NCI-H774 (cell line): ENCODE data around the gene C4orf33.

ENCODE experiments used
- DNase-seq: peaks from one replicate; lab custom pipeline; 2025; lab: John Stamatoyannopoulos, UW

The C4orf33 gene

GRCh38 chr4:129129143-129129542 is 33.2 kb downstream of the C4orf33 start:
- DNase-seq: no peak

- DNase-seq: no peak
These were observed 35.4 kb downstream of the C4orf33 start for GRCh38 chr4:129131343-129131742.

GRCh38 chr4:129136433-129136832 is 40.5 kb downstream of the C4orf33 start:
- DNase-seq: no peak

- DNase-seq: peak; percentile 20
These were observed 43.0 kb downstream of the C4orf33 start for GRCh38 chr4:129138810-129139496.

GRCh38 chr4:129140521-129140920 is 44.6 kb downstream of the C4orf33 start:
- no peak for DNase-seq

GRCh38 chr4:129143359-129143758 is 47.4 kb downstream of the C4orf33 start:
- DNase-seq: no peak

- DNase-seq: no peak
These were observed 48.8 kb downstream of the C4orf33 start for GRCh38 chr4:129144755-129145206.

- no peak for DNase-seq
These were observed 49.3 kb downstream of the C4orf33 start for GRCh38 chr4:129145222-129145730.

GRCh38 chr4:129146639-129147038 is 50.7 kb downstream of the C4orf33 start:
- DNase-seq: no peak

GRCh38 chr4:129148892-129149291 is 52.9 kb downstream of the C4orf33 start:
- DNase-seq: no peak

GRCh38 chr4:129149906-129150305 is 54.0 kb downstream of the C4orf33 start:
- DNase-seq: no peak

GRCh38 chr4:129152350-129152749 is 56.4 kb downstream of the C4orf33 start:
- DNase-seq: no peak

GRCh38 chr4:129153700-129154099 is 57.7 kb downstream of the C4orf33 start:
- DNase-seq: no peak

GRCh38 chr4:129162450-129162849 is 66.5 kb downstream of the C4orf33 start:
- DNase-seq: no peak

GRCh38 chr4:129163427-129163826 is 67.5 kb downstream of the C4orf33 start:
- no peak for DNase-seq

- no peak for DNase-seq
These were observed 68.3 kb downstream of the C4orf33 start for GRCh38 chr4:129164243-129164642.
